ENCODE data around the gene EPHX1. TPM values are rescaled to one million over a fixed set of nuclear protein-coding genes. Genes with fewer than 3 reads are reported as not detected.

The EPHX1 gene
- total RNA-seq, 1 donor from 2014 or later, result 1.0 TPM

- intact Hi-C loops (cut with micrococcal nuclease), result loop anchor here (5.0 to 10.0 kb wide), 5 partner anchors 117 to 1445 kb away; partner anchors contain the start of genes H3-3A, PARP1, SDE2 and WDR26
Observed at GRCh38 chr1:225880222-225880588, 70.3 kb downstream of the EPHX1 start.

GRCh38 chr1:225880636-225881035 is 70.7 kb downstream of the EPHX1 start:
- intact Hi-C loops (cut with micrococcal nuclease), result loop anchor here (1.0 to 10.0 kb wide), 6 partner anchors 14 to 1446 kb away; partner anchors contain the start of genes H3-3A, PARP1, SDE2 and WDR26

- intact Hi-C loops (cut with micrococcal nuclease), result loop anchor here (1.0 to 10.0 kb wide), 6 partner anchors 15 to 1447 kb away; partner anchors contain the start of genes H3-3A, PARP1, SDE2 and WDR26
Observed at GRCh38 chr1:225881081-225881958, 71.4 kb downstream of the EPHX1 start.

GRCh38 chr1:225881959-225882693 is 72.2 kb downstream of the EPHX1 start, which contains the start of gene TMEM63A:
TSS of gene TMEM63A (minus strand) at chr1:225882380. CDS start at chr1:225877580, 4,800 bp downstream.
- intact Hi-C loops (cut with micrococcal nuclease), result loop anchor here (1.0 to 10.0 kb wide), 11 partner anchors 15 to 1447 kb away; partner anchors contain the start of genes H3-3A, LBR, PARP1 and PYCR2

GRCh38 chr1:225882694-225883615 is 73.0 kb downstream of the EPHX1 start:
- intact Hi-C loops (cut with micrococcal nuclease), result loop anchor here (1.0 to 10.0 kb wide), 10 partner anchors 14 to 1448 kb away; partner anchors contain the start of genes H3-3A, LBR, PARP1 and PYCR2

GRCh38 chr1:225883616-225884265 is 73.8 kb downstream of the EPHX1 start:
- intact Hi-C loops (cut with micrococcal nuclease), result loop anchor here (5.0 to 10.0 kb wide), 5 partner anchors 114 to 1449 kb away; partner anchors contain the start of genes H3-3A, PARP1, SDE2 and WDR26

DNA sequence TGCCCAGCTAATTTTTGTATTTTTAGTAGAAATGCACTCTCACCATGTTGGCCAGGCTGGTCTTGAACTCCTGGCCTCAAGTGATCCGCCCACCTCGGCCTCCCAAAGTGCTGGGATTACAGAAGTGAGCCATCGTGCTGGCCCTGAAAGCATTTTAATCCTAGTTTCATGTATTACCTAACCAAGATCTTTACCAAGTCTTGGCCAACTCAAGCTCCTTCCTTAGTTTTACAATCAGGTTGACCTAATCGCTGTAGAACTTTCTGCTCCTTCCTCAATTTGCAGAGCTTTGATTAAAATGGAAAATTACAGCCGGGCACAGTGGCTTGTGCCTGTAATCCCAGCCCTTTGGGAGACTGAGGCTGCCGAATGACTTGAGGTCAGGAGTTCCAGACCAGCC is 75.4 kb downstream of the EPHX1 start:
- intact Hi-C loops (cut with micrococcal nuclease), result loop anchor here (10.0 kb wide), 1 partner anchor 1451 kb away; the partner anchor contains the start of gene WDR26

- intact Hi-C loops (cut with micrococcal nuclease), result loop anchor here (10.0 kb wide), 1 partner anchor 1452 kb away; the partner anchor contains the start of gene WDR26
Observed at GRCh38 chr1:225886159-225887029, 76.5 kb downstream of the EPHX1 start.

DNA sequence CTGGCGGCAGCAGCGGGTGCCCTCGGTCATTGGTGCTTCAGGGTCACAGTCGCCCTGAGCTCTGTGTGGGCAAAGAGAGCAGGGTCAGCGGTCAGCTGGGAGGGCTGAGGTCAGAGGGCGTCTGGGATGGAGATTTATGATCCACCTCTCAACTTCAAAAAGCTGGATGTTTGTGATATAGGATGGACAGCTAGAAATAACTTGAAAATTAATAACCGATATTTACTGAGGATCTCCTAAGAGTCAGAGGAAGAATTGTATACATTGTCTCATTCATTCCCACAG is 77.0 kb downstream of the EPHX1 start:
- intact Hi-C loops (cut with micrococcal nuclease), result loop anchor here (10.0 kb wide), 1 partner anchor 1452 kb away; the partner anchor contains the start of gene WDR26

- intact Hi-C loops (cut with micrococcal nuclease), result loop anchor here (10.0 kb wide), 1 partner anchor 1453 kb away; the partner anchor contains the start of gene WDR26
Observed at GRCh38 chr1:225887554-225888288, 77.8 kb downstream of the EPHX1 start.

DNA sequence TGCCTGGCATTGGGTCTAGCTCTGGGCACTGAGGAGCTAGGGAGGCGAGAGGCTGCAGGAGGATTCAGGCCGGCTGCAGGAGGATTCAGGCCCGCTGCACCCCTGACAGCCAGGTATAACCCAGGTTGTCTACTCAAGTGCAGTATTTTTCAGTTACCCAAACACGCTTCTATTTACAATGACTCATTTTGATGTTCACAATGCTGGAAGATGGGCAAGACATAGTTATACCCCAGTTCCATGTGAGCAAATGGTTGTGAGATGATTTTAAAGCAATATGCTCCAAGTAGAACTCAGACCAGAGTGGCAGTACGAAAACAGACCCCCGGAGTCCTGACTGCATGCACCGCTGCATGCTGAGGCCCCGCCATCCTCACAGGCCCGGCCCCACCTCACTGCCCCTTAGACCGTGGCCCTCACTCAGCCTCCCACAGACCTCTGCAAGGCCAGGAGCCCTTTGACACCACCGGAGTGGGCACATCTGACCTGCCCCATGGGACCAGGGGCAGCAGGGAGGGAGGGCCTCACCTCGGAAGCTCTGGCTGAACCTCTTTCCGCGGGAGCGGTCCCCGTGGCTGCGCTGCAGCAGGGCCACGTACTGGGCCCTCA is 78.5 kb downstream of the EPHX1 start:
- intact Hi-C loops (cut with micrococcal nuclease), result loop anchor here (10.0 kb wide), 1 partner anchor 1454 kb away; the partner anchor contains the start of gene WDR26

- intact Hi-C loops (cut with micrococcal nuclease), result loop anchor here (10.0 kb wide), 1 partner anchor 1454 kb away; the partner anchor contains the start of gene WDR26
Observed at GRCh38 chr1:225888898-225889601, 79.1 kb downstream of the EPHX1 start, which contains the start of gene LEFTY1. TSS of gene LEFTY1 (minus strand) at chr1:225889146. CDS start at chr1:225889066, 80 bp downstream.

DNA sequence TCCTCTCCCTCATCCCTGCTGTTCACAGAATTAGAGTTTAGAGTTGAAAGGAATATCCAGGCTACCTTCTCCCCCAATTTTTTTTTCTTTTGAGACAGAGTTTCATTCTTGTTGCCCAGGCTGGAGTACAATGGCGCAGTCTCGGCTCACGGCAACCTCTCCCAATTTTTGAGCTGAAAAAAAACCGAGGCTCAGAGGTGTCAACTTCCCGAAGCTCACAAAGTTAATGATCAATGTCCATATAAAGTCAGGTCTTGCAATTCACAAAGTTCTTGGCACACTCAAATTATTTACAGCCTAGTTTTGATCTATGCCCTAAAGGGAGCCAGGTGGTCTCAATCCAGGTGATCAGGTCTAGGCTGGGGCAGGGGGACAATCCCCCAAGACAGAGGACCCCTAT is 79.8 kb downstream of the EPHX1 start:
- intact Hi-C loops (cut with micrococcal nuclease), result loop anchor here (10.0 kb wide), 1 partner anchor 1455 kb away; the partner anchor contains the start of gene WDR26

GRCh38 chr1:225890346-225891228 is 80.7 kb downstream of the EPHX1 start:
- intact Hi-C loops (cut with micrococcal nuclease), result no loop called here

GRCh38 chr1:225891229-225891972 is 81.5 kb downstream of the EPHX1 start:
- intact Hi-C loops (cut with micrococcal nuclease), result no loop called here

Measured in T-helper 1 cell treated with Interleukin-12 subunit alpha and Interleukin-12 subunit beta and Interleukin-4 antibody, amounts not matched to agents 30 ng/mL and 1 ng/mL, for 36 hours (primary cell).